GM21529 (cell line): ENCODE data around the gene CGREF1.
"Not testable (repeated sequence)": the region's sequence is repeated elsewhere in the genome, so short reads cannot be mapped to it uniquely, and the experiment has no call there.

Source experiments
- ATAC-seq: cut with Tn5 transposase; IDR thresholded peaks from one replicate; pipeline ENCODE4 v1.9.1; 2021; ENCODE audit not compliant: unreplicated experiment

The CGREF1 gene

DNA sequence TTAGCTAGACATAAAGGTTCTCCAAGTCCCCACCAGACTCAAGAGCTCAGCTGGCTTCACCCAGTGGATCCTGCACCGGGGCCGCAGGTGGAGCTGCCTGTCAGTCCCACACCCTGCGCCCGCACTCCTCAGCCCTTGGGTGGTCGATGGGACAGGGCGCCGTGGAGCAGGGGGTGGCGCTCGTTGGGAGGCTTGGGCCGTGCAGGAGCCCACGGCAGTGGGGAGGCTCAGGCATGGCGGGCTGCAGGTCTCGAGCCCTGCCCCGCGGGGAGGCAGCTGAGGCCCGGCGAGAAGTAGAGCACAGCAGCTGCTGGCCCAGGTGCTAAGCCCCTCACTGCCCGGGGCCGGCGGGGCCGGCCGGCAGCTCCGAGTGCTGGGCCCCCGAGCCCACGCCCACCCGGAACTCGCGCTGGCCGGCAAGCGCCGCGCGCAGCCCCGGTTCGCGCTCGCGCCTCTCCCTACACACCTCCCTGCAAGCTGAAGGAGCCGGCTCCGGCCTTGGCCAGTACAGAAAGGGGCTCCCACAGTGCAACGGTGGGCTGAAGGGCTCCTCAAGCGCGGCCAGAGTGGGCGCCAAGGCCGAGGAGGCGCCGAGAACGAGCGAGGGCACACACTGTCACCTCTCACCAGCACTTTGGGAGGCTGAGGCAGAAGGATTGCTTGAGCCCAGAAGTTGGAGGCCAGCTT lies 7.4 kb downstream of the CGREF1 start:
- not testable (repeated sequence) for ATAC-seq

DNA sequence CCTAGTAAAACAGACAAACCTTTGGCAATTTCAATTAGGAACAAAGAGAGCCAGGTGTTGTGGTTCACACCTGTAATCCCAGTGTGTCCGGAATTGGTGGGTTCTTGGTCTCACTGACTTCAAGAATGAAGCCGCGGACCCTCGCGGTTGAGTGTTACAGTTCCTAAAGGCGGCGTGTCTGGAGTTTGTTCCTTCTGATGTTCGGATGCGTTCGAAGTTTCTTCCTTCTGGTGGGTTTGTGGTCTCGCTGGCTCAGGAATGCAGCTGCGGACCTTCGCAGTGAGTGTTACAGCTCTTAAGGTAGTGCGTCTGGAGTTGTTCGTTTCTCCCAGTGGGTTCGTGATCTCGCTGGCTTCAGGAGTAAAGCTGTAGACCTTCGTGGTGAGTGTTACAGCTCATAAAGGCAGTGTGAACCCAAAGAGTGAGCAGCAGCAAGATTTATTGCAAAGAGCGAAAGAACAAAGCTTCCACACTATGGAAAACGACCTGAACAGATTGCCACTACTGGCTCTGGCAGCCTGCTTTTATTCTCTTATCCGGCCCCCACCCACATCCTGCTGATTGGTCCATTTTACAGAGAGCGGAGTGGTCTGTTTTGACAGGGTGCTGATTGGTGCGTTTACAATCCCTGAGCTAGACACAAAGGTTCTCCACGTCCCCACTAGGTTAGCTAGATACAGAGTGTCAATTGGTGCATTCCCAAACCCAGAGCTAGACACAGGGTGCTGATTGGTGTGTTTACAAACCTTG lies 8.2 kb downstream of the CGREF1 start:
- not testable (repeated sequence) for ATAC-seq

DNA sequence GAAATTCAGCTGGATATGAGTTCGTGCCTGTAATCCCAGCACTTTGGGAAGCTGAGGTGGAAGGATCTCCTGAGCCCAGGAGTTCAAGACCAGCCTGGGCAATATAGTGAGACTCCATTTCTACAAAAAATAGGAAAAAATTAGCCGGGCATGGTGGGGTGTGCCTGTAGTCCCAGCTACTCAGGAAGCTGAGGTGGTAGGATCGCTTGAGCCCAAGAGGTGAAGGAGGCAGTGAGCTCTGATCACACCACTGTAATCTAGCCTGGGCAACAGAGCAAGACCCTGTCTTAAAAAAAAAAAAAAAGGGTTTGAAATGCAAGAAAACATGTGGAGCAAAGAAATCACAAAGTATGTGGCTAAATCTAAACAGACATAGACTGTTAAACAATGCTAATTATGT lies 9.8 kb downstream of the CGREF1 start:
- ATAC-seq = no peak

DNA sequence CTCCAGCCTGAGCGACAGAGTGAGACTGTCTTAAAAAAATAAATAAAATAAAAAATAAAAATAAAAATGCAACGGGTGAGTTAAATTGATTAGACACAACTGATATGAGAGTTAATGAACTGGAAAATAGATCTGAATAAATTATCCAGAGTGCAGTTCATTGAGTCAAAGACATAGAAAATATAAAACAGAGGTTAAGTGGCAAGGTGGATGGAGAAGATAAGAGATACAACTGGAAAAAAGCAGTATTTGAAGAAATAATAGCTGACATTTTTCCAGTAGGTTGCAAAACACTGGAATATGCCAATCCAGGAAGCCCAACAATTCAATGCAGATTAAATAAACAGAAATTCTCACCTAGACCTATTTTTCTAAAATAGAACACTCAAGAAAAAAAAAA lies 10.7 kb downstream of the CGREF1 start:
- no peak for ATAC-seq

DNA sequence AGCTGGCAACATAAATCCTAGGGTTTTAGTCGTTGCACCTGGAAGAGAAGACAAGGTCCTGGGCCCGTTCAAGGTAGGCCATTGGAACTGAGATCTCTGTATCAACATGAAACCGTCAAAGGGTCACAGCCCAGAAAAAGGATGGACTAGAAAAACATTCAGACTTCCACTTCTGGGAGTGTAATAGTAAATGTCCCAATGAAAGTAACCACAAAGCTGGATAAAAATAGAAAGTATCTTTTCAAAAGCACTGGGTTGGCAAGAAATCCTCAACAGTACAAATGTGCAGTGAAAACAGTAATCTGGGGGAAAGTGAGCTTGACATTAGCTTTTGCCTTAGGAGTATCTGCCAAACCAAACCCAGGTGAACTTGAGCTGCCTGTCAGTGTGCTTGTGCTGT lies 12.9 kb downstream of the CGREF1 start:
- ATAC-seq = no peak

DNA sequence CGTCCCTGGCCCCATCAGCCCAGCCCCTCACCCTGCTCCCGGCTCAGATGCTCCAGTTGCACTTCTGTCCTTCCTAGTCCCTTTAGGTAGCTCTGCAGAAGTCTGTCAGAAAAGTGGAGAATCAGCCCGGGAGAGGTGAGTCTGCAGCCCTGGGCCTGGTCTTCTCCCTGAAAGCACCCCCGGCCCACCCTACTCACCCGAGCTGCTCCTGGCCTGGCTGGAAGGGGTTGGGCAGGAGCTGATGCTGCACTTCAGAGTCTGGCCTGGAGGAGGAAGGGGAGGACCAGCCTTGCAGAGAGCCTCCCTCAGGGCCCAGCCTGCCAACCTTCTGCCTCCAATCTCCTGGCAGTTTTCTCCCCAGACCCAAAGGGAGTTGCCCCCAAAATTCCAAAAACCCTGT lies 16.6 kb downstream of the CGREF1 start:
- no peak for ATAC-seq

DNA sequence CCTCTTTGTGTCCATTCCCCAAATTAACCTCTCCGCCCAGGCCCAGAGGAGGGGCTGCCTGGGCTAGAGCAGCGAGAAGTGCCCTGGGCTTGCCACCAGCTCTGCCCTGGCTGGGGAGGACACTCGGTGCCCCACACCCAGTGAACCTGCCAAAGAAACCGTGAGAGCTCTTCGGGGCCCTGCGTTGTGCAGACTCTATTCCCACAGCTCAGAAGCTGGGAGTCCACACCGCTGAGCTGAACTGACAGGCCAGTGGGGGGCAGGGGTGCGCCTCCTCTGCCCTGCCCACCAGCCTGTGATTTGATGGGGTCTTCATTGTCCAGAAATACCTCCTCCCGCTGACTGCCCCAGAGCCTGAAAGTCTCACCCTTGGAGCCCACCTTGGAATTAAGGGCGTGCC lies 18.9 kb downstream of the CGREF1 start:
- ATAC-seq = no peak

DNA sequence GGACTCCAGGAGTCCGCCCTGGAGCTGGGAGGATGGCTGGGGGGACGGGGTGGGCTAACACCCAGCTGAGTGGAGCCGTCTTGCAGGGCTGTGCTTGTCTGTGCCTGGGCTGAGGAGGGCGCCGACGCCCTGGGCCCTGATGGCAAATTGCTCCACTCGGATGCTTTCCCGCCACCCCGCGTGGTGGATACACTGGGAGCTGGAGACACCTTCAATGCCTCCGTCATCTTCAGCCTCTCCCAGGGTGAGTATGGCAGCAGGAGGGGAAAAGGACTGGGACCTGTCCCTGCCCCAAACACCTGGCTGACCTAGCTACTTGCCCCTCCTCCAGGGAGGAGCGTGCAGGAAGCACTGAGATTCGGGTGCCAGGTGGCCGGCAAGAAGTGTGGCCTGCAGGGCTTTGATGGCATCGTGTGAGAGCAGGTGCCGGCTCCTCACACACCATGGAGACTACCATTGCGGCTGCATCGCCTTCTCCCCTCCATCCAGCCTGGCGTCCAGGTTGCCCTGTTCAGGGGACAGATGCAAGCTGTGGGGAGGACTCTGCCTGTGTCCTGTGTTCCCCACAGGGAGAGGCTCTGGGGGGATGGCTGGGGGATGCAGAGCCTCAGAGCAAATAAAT lies 19.5 kb downstream of the CGREF1 start:
- no peak for ATAC-seq

DNA sequence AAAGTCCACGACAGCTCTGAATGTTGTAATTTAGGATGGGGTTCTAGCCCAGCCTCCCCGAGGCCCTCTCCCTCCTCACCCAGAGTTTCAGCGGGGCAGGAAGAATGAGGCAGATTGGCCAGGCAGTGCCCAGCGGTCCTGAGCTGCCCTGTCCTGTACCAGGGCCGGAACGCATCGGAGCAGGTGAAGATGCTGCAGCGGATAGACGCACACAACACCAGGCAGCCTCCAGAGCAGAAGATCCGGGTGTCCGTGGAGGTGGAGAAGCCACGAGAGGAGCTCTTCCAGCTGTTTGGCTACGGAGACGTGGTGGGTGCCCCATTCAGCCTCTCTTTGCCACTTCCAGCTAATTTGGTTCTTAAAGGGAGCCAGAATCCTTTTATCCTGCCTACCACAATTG lies 21.6 kb downstream of the CGREF1 start:
- no peak for ATAC-seq

DNA sequence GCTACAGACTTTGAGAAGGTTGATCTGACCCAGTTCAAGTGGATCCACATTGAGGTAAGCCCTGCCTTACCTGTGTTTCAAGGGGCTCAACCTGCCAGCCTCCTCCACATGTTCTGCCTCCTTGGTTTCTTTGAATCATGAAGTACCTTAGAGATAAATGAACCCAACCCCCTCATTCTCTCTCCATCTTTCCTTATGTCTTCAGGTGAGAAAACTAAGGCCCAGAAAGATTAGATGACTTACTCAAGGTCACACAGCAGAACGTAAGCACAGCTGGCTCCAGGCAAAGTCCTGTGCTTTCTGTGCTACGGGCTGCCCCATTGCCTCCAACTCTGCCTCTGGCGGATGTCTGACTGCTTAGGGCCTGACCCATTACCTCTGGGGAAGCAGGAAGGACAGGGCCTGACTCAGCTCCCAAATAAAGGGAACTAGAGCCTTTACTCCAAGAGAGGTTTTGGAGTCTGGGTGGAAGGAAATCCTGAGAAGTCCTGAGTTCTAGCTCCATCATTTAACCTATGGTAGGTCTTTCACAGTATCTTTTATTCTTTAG lies 22.1 kb downstream of the CGREF1 start:
- no peak for ATAC-seq

DNA sequence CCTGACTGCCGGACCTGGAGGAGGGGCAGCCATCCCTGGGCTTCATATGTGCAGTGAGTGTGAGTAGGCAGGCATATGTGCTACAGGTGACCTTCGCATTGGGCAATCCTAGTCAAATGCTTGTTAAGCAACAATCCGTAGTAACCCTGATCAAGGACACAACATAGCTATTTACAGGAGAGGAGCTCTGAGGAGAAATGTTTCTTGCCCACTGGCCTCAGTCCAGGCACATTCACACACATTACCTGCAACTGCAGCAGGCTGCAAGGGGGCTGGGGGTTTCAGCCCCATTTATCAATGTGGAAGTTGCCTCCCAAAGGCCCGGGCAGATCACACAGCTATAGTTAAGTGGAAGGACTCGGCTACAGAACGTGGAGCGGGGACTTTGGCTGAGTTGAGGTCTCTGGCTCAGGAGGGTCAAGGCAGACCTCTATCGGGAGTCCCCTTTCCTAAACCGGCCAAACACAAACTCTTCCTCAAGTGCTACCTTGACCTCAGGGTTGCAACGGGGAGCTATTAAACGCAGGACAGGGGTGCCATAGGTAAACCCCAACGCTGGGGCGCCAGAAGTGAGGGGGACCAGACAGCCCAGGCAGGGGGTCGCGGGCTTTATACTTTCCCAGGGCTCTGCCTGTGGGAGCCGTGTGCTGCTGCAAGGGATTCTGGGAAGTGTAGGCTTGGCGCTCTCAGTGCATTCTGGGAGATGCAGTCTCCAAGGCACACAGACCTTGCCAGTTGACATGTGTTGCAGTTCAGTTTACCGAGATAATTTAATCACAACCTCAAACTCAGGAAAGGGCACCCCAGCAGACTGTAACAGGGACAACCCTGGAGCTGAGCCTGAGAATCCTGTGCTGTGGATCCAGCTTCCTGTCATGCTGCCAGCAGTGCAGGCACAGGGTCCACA lies 22.9 kb downstream of the CGREF1 start:
- no peak for ATAC-seq

DNA sequence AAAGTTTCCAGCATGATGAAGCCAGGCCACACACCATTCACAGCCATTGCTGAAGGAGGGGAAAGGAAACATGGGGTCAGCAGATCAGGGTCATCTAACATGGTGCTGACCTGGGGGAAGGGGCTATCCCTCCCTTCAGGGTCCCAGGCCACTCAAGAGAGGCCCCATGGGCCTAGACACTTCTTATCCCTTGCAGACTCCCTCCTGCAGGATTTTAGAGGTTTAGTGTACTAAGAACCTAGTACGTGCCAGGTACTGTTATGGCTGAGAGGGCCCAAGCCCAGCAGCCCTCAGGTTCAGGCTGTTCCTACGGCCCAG lies 23.5 kb downstream of the CGREF1 start:
- ATAC-seq = no peak

DNA sequence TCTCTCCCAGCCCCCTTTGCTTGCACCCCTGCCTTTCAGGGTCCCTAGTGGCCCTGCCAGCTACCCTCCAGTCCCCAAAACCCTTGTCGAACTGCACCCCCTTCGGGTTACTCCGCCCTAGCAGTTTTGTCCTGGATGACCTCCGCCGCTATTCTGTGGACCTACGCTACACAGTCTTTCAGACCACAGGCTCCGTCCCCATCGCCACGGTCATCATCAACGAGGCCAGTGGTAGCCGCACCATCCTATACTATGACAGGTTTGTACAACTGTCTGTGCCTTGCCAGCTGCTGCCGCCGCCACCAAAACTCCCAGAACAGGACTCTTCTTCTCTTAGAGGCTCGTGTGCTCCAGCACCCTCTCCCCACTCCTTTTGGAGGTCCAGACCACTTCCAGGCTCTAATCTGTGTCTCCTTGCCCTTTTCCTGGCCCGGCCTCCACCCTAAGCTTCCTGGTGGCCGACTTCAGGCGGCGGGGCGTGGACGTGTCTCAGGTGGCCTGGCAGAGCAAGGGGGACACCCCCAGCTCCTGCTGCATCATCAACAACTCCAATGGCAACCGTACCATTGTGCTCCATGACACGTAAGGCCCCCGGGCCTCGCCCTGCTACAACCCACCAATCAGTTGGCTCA lies 24.5 kb downstream of the CGREF1 start:
- ATAC-seq = no peak

DNA sequence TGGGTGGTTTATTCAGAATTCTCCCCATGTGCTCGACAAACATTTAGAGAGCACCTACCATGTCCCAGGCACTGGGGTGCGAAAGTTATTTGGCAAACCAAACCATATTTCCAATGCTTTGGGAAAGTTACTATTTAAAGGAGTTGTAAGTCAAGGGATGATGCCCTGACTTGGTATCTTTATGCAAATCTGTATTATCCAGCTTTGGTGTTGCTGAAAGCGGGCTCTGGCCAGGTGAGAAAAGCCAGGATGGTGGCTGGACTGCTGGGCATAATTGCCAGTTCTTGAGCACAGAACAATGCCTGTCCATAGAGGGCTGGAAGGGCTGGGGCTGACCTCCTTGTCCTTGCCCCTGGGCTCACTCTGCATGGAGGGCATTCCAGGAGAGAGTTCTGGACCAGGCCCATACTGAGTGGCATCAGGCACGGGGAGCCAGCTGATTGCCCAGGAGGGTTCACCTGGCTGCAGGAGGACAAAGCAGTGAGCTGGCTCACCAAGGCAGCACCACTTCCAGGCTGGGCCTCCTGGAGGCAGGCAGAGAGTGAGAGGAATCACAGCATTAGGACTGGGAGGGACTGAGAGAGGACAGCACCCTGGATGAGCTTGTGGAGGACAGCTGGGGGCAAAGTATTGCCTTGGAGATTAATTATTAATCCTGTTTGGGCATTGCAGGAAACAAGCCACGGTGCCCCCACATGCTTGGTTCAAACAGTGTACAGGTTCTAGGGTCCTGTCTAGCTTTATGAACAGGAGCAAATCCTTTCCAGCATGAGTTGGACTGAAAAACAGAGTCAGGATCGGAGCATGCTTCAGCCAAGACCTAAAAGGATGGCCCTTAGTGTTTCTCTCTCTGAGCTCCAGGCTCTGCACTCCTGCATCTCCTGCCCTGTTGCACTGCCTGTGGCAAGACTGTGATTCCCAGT lies 25.2 kb downstream of the CGREF1 start:
- ATAC-seq = no peak

DNA sequence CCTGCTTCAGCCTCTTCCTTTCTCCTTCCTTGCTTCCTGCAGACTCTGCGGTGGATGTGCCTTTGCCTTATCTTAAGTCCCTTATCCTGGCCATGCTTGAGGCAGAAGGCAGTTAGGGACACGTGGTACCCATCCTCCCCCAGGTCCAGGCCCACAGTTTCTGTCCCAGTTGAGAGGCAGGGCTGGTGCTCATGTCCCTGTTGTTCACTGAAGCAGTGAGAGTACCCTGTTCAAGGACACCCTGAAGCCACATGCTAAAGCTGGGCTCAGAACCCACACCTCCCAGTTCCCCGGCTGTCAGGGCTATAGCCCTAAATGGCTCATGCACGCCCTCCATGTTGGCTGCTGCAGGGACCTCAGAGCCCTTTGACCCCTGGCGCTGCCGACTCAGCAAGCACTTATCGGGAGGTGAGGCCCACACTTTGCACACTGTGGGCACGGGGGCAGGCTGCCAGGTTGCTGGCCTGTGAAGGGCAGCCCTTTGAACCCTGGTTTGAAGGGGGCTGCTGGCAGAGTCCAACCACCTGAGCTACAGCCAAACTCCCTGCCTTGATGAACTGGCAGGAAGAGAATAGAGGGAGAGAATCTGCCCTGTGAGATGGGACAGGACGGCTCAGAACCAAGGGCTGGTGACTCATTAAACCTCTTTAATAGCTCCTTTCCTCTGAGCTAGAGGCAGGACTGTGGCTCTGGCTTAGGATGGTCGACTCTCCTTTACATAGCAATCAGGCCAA lies 26.1 kb downstream of the CGREF1 start:
- ATAC-seq = no peak

DNA sequence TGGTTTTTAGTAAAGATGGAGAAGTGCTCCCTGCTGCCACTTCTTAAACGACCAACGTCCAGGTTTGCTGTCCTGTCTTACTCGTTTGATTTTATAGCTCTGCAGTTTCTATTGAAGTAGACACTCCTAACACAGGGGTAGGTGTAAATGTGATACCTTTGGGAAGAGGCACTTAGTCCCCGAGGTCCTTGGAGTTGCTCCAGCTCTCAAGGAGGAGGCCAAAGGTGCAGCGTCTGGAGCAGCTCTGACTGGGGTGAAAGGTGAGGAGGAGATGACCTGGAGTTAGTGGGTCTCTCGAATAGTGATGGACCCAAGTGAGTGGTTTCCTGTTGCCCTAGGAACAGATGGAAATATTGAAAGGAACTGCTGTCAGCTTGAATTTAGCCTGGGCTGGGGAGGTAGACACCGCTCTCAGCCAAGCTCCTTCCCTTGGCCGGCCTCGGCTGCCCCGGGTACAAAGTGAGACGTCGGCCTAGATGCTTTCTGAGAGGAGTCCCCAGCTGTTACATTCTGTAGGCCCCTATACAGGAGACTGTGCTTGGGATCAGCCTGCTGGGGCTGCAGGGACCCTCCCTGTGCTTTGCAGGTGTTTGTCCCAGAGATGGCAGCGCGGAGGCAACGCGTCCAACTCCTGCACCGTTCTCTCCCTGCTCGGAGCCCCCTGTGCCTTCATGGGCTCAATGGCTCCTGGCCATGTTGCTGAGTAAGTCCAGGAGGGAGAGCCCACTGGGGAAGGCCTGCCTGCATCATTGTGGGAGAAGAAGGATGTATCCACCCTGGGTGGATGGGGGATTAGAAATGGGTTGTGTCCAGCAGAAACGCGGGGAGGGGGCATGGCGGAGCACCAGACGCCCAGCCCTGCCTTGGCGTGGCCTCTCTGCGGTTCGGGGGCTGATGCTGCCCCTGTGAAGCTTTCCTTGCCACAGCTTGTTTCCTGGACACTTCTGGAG lies 26.9 kb downstream of the CGREF1 start:
- ATAC-seq = no peak

DNA sequence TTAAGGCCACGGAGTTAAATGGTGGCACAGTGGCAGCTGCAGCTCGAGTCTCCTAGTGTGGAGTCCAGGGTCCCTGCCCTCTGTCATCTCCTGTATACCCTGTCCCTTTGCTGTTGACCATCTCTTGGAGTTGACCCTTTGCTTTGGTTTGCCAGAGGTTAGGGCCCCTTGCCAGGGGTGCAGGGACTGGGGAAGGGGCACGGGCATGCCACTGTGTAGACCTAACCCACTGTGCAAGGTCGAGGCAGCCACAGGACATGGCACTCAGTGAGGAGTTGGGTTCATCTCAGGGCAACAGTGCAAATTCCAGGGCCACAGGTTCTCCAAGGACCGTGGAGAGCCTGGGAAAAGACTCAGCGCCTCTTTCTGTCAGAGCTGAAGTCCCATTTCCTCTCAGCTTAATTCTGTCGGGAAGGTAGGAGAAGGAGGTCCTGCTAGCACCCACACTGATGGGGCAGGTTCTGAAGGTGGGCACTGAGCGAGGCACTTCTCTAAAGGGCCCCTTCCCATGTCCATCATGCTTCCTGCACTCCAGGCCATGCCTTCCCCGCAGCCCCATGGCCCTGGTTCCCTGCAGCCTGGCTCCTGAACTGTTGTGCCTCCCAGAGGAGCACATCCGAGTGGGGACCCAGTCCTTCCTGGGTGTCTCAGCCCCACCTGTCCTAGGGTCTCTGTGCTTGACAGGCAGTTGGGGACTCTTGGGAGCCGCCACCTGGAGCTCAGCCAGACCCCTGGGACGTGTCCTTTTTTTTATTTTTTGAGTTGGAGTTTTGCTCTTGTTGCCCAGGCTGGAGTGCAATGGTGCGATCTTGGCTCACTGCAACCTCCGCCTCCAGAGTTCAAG lies 29.6 kb downstream of the CGREF1 start:
- ATAC-seq = no peak
